ENCODE results near the gene WNT2B. TPM values are rescaled to one million over a fixed set of nuclear protein-coding genes. Genes with fewer than 3 reads are reported as not detected.

The WNT2B gene
- total and polyA plus RNA-seq, 9 of the 15 experiments (the other 6 are each of a cell fraction or from before 2014, with no cell fraction given) = 0.02 to 0.06 (median 0.04) TPM; not detected in 3

DNA sequence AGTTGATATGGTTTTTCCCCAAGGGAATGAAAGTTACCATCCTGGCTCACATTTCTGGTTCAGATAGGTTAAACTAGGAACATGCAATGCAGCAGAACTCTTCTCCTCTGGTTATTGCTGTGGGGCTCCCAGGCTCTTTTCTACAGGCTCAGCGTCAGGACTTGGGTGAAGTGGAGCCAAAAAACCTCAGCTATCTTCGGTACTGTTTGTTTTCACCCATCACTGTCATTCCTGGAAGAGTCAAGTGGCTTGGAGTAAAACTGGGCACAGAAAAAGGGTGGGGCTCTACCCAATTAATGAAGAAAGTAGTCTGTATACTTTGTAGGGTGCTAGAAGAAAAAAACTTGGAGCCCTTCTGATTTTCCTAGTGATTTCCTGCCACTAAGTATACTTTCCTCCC, 9.4 kb downstream of the WNT2B start (continued):
- TF ChIP-seq CTCFL (IDR thresholded peaks at IDR 0.05; ENCODE audit: borderline replicate concordance, insufficient read depth, low read depth, low read length, poor library complexity, severe bottlenecking) = no peak

GRCh38 chr1:112520166-112520565, 11.4 kb downstream of the WNT2B start:
- intact Hi-C loops (cut with micrococcal nuclease) (no loop called here), in situ Hi-C loops (cut with MboI) (no loop called here)
- Histone ChIP-seq H3K9me3 (replicated peaks; ENCODE audit: control insufficient read depth, insufficient read depth, low read depth, low read length) (no peaks in the 10 kb centered on the region), H2AFZ (ENCODE audit: low read depth, low read length) (no peak overlapping the region), H3K79me2 (ENCODE audit: control insufficient read depth, insufficient read depth, low read length) (no peaks in the 10 kb centered on the region), H3K4me1 (replicated peaks in 1 of 2; ENCODE audit: control insufficient read depth in 2 of 2, insufficient read depth in 2 of 2, low read length in 2 of 2) (peaks cover 3 to 7% of the 10 kb centered on the region in 2 experiments; a peak in 2 of 5 replicates), H3K4me2 (ENCODE audit: insufficient read depth, low read length) (no peak overlapping the region), H3K27me3 (ENCODE audit: control insufficient read depth in 2 of 2, insufficient read depth in 2 of 2, low read length in 2 of 2) (peaks cover 4 to 25% of the 10 kb centered on the region in 2 experiments), H3K9ac (ENCODE audit: insufficient read depth in 1 of 2, low read depth in 2 of 2, low read length in 2 of 2) (no peak overlapping the region), H3K36me3 (ENCODE audit: control insufficient read depth, insufficient read depth, low read length) (no peaks in the 10 kb centered on the region), H3K27ac (ENCODE audit: extremely low read depth, low read depth, low read length) (no peak overlapping the region), H3K9me1 (ENCODE audit: control insufficient read depth, insufficient read depth, low read length) (no peaks in the 10 kb centered on the region), H4K20me1 (replicated peaks; ENCODE audit: control insufficient read depth, insufficient read depth, low read length) (peaks cover 5% of the 10 kb centered on the region; the same call in 1 of the 2 replicates), H3K4me3 (no peak overlapping the region)
- FAIRE-seq = no peak
- DNase-seq (ENCODE audit: extremely low read depth in 1 of 4, low spot score in 3 of 4) = no peak
- ATAC-seq = no peak
- 2% methylated on average over 9 of the region's 9 CpGs for WGBS (ENCODE audit: insufficient coverage, low coverage, missing lambda C conversion rate)
- CTCF ChIA-PET (ENCODE audit: low intra/inter-chr PET ratio) = no interaction called here
- POLR2A ChIA-PET = no interaction called here
- no TSS peak for BruUV-seq (replicated peaks)
- TF ChIP-seq CREM (IDR thresholded peaks at IDR 0.05; ENCODE audit: low read depth) (no peak), FOXP1 (CRISPR knock-in tag; IDR thresholded peaks at IDR 0.05) (no peak), RBM22 (IDR thresholded peaks at IDR 0.05; ENCODE audit: low read depth, low read length, poor library complexity, severe bottlenecking) (no peak), LARP7 (IDR thresholded peaks at IDR 0.05) (no peak), JUNB (CRISPR knock-in tag; conservative IDR thresholded peaks at IDR 0.05) (no peak), ZNF12 (CRISPR knock-in tag; IDR thresholded peaks at IDR 0.05) (no peak), PCBP2 (IDR thresholded peaks at IDR 0.05; ENCODE audit: low read depth, low read length, poor library complexity, severe bottlenecking) (no peak), UBTF (IDR thresholded peaks at IDR 0.05; ENCODE audit: borderline replicate concordance in 1 of 2, low read depth in 2 of 2, low read length in 2 of 2) (no peak)

Data from K562 (cell line).